GM12872 (cell line): ENCODE results near the gene EBP.

ENCODE experiments used
- TF ChIP-seq, protein P1 (sequence below): IDR thresholded peaks from 3 replicates; pipeline ENCODE4 v1.5.1; 2011; ENCODE audit warnings: low read depth, mild to moderate bottlenecking, low read length, moderate library complexity; ENCODE audit not compliant: insufficient read depth

Gene EBP

DNA sequence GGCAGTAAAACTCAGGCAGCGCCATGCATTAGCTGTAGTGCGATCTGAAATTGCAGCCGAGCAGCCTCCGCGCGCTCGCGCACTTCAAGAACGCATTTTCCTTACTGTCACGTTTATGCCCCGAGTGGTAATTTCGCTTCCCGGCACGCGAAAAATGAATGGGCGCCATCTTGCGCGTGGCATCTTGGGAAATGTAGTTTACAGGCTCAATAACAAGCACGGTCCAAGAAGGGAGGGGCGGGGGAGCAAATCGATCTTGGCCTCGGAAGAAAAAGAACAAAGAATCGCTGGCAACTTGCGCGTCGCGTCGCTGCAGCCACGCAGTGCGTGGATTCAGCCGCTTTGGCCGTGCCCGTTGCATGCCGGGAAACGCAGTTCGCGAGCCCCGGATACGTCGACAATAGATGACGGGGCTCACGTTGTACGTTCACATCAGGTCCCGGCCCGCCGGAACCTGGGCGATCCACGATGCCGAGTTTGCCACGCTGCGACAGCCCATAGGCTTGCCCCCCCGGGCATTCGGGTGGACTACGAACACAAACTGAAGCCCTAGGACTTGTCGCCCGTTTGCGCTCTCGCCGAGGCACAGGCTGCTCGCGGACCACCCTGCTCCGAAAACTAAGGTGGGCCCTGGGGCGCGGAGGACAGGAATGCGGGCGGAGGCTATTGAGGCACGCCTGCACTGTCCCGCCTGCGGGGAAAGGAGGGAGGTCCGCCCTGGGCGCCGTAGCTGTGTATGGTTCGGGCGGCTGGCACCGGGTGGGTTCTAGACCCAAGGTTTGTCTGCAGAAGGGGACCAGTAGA is 45.6 kb upstream of the EBP start, which contains the start of gene FTSJ1:
FTSJ1 (plus strand) TSS at position 426 of the 804 bp plus-strand sequence. CDS start 1,849 bp downstream, outside the sequence.
- TF ChIP-seq, protein P1, sequence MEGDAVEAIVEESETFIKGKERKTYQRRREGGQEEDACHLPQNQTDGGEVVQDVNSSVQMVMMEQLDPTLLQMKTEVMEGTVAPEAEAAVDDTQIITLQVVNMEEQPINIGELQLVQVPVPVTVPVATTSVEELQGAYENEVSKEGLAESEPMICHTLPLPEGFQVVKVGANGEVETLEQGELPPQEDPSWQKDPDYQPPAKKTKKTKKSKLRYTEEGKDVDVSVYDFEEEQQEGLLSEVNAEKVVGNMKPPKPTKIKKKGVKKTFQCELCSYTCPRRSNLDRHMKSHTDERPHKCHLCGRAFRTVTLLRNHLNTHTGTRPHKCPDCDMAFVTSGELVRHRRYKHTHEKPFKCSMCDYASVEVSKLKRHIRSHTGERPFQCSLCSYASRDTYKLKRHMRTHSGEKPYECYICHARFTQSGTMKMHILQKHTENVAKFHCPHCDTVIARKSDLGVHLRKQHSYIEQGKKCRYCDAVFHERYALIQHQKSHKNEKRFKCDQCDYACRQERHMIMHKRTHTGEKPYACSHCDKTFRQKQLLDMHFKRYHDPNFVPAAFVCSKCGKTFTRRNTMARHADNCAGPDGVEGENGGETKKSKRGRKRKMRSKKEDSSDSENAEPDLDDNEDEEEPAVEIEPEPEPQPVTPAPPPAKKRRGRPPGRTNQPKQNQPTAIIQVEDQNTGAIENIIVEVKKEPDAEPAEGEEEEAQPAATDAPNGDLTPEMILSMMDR = no peak

DNA sequence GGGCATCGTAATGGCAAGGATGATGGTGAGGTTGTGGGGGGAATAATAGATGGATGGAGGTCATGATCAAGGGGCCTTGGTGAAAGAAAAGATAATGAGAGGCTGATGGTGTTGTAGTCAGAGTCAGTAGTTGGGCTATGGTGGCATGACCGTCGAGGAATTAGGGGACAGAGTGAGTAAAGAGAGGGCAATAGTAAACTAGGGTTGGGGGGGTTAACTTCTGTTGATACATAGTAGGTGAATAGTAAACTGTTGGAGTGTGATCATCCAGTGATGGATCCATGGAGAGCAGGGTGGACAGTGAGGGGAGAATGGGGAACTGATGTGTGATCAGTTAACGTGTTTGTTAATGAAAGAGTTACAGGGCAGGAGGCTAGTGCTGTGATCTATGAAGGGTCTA is 44.7 kb upstream of the EBP start:
- TF ChIP-seq, protein P1 = no peak

DNA sequence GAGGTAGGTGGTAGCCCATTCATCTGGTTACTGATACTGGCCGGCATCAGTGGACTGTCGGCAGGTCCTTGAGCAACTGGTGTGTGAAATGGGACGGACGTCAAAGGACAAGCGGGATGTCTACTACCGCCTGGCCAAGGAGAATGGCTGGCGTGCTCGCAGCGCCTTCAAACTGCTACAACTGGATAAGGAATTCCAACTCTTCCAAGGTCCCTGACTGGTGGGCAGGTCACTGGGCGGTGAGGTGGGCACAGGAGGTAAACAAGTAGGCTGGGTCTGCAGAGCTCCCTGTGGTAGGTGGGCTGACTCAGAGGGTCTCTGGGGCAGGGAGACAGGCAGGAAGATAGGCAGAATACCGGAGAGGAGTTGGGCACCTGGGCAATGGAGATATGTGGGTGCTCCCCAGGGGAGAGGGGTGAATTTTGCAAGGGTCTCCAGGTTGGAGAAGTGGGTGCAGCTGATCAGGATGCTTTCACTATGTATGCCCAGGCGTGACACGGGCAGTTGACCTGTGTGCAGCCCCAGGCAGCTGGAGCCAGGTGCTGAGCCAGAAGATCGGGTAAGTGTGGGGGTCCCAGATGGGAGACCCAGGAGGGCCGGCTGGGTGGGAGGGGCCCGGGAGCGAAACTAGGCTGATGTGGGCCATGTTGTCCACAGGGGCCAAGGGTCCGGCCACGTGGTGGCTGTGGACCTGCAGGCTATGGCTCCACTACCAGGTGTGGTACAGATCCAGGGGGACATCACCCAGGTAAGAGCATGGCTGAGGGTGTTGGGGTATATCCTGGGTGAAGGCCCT is 43.5 kb upstream of the EBP start:
- TF ChIP-seq, protein P1 = no peak

DNA sequence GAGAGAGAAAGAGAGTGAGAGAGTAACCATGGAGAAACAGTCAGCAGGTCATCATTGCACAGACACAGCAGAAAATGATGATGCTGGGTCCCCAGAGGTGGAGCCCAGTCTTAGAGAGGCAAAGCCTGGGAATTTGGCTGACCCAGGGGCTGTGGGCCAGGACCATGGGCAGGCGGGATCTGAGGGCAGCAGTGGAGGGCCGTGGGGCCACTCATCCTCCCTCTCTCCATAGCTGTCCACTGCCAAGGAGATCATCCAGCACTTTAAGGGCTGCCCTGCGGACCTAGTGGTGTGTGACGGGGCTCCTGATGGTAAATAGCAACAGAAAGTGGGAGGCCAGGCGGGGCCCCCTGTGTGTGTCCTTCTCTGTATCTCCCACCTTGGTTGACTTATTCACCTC is 42.8 kb upstream of the EBP start:
- TF ChIP-seq, protein P1 = no peak

DNA sequence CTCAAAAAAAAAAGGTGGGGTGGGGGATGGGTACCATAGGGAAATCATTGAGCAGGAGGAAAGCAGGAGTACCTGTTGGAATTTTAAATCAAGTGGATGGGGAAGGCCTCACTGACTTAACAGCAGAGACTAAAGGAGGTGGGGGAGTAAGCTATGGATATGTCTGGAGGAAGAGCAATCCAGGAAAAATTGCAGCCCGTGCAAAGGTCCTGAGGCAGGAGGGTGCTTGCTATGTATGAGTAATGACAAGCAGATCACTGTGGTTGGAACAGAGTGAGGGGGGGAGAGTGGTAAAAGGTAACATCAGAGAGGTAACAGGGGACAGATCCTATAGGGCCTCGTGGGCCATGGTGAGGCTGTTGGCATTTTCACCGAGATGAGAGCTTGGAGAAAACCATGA is 41.5 kb upstream of the EBP start:
- TF ChIP-seq, protein P1 = no peak

DNA sequence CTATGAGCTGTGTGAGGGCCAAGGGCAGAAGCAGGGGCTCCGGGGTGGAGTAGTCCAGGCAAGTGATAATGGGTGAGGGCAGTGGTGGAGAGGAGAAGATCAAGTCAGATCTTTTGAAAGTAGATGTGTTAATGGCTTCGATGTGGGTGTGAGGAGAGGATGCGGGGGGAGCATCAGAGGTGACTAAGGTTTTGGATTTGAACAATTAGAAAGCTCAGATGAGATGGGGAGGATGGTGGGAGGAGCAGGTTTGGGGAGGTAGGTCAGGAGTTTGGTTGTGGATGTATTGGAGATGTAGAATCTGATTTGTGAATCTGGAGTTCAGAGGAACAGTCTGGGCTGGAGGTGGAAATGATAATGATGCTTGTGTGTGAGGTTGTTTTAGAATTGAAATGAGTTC is 41.0 kb upstream of the EBP start:
- TF ChIP-seq, protein P1 = no peak

DNA sequence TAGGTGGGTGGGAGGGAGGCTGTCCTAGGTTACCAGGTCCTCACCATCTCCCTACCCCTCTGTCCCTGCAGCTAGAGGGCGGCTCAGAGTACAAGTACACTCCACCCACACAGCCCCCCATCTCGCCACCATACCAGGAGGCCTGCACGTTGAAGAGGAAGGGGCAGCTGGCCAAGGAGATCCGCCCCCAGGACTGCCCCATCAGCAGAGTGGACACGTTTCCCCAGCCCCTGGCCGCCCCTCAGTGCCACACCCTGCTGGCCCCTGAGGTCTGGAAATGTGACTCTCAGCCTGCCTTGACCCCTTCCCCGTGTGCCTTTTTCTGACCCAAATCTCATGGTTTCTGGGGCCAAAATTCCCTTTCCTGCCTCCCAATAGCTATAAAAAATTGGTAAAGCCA is 39.1 kb upstream of the EBP start:
- TF ChIP-seq, protein P1 = no peak
